Ramos (cell line): ENCODE measurements around the gene CHST11.

Source experiments
- in situ Hi-C: fragments of 300-500 bp; cut with MboI; formaldehyde crosslinking; loops from one replicate; pipeline ENCODE4 v1.14.3; 2022; ENCODE audit warnings: low sequenced_read_pairs; ENCODE audit not compliant: unreplicated experiment

The CHST11 gene

DNA sequence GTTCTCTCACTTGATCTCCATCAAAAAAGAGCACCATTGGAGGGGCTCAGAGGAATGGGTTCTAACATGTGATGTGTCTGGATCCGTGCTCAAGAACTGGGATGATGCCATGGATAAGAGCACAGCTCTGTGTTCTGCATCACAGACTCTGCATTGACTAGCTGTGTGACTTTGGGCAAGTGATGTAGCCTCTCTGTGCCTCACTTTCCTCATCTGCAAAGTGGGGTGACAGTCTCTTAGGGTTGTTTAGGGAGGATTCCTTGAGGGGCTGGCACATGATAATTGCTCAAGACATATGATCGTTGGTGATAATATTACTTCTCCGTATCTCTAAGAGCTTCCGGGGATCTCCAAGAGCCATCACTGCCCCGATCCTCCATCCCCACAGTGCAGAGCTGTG, 202.3 kb downstream of the CHST11 start:
- in situ Hi-C loops = no loop called here

DNA sequence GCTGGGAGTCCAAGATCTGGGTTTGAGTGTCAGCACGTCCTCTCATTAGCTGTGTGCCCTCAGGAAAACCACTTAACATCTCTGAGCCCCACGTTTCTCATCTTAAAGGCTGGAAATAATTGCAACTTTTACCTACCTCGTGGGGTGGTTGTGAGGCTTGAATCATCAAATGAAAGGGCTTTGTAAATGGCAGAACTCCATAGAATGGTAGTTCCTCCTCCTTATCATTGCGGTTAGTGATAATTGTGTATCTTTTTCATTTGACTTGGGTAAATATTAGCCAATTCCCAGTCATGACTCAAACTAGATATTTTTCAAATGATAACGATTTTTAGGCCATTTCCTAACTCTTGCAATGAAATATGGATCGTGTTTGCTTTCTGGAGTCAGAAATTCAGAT, 205.5 kb downstream of the CHST11 start:
- in situ Hi-C loops = no loop called here

DNA sequence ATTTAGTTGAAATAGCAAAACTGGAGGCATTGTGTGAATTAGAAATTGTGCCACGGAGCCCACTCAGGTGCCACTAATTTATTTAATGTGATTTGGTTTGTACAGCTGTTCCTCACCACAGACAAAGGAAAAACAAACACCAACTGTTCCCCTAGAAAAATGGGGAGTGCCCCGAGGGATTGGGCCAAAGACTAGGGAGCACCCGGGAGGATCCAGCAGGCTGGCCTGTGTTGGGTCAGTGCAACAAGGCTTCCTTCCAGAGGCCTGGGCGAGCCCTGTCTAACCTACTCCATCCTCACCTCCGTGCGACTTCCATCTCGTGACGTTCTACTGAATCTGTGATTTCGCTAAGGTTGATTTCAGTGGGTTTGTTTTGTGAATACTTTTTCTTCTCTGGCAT, 206.2 kb downstream of the CHST11 start:
- in situ Hi-C loops = no loop called here

DNA sequence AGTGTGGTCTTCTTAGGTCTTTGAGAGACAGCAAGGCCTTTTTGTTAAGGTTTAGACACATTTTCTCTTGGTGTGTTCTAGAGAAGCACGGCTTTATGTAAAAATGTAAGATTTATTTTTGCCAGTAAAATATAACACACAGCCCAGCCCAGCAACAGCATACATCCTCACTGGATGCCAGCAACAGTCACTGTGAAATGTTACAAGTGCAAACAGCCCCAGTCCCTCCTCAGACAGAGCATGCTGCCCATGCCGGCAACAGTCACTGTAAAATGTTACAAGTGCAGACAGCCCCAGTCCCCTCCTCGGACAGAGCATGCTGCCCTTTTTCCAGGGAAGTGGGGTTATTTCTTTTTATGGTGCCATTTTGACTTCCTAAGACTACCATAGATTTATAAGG, 207.6 kb downstream of the CHST11 start:
- in situ Hi-C loops = no loop called here

DNA sequence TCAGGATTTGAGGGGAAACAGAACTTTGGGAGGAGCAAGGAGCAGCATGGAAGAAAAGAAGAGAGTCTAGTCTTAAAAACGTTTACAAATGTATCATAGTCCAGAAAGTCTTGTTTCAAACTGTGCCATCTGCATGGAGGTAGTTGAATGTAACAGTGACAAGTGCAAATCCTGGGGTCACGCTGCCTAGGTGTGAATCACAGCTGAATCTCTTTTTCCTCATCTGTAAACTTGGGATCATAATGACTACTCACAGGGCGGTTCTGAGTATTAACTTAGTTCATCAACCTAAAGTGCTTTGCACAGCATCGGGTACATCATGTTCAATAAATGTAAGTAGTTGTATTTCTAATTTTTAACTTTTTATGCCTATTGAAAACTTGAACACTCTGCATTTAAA, 208.5 kb downstream of the CHST11 start:
- in situ Hi-C loops = no loop called here

DNA sequence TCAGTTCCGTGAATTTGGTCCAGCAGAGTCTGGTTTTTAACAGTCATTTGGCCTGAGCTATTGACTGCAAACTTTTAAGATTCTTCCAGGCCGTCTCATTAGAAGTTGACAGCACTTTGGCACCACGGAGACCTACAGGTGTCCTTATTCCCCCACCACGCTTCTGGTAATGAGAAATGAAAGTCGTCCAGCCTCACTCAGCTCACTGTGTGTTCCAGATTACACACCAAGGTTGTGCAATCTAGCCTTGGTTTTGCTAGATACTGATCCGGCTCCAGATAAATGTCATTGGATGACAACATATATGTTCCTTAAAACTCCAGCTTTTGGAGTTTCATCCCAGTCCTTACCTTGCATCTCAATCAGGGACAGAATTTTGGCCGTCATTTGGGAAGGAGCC, 210.4 kb downstream of the CHST11 start:
- in situ Hi-C loops = no loop called here

DNA sequence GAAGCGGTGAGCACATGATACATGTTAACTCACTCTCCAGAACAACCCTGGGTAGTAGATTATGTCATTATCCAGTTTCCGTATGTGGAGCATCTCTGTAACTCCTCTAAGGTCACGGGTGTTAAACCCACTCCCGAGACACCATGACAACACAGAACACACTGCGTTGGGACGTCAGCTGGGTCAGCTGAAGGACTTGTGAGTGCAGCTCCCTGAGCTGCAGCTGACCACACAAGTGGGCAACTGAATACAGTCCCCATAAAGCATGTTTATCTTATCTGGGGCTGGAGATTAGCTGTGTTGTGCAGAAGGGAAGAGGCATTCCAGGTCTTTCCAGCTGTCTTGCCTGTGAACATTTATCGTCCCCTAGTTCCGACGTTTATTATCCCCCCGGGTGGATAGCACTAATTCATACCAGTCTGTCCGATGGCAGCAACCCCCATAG, 211.5 kb downstream of the CHST11 start:
- in situ Hi-C loops = no loop called here

DNA sequence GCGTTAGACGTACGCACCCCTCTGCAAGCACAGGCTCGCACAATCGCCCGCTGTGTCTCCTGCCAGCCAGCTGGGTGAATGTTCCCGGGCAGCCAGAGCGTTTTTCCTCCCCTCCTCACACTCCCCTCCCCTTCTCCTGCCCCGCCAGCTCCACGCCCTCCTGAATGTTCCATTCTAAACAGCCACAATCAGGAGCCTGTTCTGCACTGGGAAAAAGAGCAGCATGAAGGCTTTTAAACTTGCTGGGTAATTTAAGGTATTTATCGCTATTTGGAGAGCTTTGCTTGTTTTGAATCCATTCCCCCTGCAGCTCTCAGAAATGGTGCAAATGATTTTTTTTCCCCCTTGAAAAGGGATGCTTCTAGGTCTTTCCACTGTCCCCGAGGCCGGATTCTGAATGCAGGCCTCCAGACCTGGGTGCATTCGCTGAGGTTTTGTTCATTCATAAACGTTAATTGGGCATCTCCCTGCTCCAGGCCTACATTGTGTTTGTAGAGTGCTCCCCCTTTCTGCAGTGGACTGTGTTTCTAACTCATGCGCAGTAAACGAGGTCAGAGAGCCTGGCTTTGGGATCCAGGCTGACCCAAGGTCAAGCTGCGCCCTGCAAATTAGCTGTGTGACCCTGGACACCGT, 212.5 kb downstream of the CHST11 start:
- in situ Hi-C loops = no loop called here

DNA sequence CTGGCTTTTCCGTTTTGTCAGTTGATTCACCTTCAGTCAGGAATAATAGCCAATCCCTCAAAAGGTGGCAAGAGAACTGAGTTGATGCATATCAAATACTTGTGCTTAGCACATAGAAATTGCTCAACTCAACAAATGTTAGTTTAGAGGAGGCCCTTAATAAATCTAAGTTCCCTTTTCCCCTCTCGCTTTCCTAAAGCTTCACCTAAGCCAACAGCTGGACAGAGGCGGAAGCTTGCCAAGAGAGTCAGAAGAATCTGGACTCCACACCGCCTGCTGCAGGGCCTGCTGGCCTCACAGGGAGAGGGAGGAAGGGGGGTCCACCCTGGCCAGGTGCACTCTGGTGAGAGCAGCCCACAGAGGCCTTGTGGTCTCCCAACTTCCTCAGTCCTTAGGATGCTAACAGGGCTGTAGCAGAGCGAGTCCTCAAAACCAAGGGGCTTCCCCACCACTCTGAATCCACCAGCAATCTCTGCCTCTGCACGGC, 213.1 kb downstream of the CHST11 start:
- in situ Hi-C loops = no loop called here

DNA sequence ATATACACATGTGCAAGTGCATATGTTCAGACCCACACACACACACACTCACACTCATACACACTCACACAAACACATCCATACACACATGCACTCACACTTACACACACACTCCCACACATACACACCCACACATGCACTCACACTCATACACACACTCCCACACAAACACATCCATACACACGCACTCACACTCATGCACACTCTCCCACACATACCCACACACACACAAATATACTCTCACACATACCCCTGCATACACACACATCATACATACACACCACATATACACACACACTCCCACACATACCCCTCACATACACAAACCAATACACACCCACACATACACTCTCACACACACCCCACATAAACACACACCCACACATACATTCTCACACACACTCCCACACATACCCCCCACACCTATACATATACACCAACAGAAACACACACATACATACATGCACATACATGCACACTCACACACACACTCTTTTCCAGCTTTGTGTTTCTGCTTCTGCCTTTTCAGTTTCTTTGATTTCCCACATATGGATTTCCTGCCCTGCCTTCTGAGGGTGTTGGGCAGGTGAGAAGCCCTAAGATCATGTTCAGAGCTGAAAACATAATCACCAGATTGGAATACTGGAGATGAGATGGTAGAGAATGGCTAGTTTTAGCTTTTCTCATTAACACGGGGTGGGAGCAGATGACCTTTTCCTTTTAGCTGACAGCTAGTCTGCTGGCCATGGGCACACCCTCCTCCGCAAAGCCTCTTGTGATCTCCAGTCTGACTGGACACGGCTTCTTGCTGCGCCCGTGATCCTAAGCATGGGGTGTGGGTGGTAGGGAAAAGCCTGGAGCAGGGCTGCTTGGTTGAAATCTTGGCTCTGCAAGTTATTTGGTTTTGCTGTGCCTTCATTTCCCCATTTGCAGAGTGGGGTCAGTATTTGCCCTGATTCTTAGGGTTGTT, 214.0 kb downstream of the CHST11 start:
- in situ Hi-C loops = no loop called here

DNA sequence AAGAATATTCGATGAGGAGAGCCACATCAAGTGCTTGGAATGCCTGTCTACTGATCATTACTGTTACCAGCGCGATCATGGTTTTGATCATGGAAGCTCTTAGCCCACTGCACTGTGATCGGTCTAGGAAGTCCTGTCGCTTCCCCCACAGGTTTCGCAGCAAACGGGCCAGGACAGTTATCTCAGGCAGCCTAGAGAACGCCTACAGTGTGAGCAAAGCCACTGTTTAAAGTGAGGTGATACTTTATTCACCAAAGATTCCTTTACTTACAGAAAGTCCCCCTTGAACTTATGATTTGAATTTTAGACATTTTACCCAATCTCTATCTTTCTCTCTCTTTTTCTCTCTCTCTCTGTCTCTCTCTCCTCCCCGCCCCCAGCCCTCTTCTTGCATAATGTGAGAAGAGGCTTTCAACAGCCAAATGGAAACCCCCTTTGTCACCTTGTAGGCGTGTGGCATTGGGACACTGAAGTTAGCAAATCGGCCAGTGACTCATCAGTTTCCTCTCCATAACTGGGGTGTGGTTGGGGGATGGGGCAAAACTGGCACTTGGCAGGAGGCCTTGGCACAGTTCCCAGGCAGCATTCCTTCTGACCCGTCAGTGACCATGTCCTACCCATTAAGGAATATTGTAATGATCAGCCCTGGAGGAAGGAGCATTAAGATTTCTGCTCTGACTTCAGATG, 214.8 kb downstream of the CHST11 start:
- in situ Hi-C loops = no loop called here

DNA sequence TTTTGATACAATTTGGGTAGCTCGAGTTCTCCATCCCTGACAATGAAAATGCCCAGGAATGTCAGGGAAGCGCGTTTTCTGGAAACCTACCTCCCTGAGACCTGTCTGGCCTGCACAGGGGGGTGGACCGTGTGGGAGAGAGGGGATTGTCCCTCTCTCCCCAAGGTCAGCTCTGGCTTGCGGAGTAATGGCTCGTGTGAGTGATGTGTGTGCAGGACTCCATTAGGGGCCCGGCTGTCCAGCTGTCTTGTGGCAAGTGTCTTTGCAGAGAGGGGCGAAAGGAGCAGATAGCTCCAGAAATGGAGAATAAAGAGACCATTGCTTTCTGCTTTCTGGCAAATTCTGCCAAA, 215.3 kb downstream of the CHST11 start:
- in situ Hi-C loops = no loop called here

DNA sequence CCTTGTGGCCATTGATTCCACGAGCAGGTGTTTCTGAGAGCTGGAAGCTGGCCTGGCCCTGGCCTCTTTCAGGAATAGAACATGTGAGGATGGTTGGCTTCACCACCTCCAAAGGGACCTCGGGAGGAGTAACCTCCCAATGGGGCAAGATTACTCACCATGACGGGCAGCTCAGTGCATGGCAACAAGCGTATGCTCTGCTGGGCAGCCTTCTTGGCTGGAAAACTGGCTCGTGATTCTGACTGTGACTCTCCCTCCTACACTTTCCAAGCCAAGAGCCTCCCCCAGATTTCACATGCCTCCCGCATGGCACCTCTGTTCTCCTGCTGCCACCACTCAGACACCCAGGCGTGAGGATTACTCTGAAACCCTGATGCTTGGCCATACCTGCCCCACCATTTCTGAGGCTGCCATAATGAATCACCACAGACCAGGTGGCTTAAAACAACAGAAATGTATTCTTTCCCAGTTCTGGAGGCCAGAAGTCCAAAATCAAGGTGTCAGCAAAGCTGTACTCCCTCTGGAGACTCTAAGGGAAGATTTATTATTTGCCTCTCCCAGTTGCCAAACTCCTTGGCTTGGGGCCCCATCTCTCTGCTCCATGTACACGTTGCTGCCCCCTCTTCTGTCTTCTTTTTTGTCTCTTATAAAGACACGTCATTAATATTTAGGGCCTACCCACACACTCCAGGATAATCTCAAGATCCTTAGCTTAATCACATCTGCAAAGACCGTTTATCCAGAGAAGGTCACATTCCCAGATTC, 215.9 kb downstream of the CHST11 start:
- in situ Hi-C loops = no loop called here

DNA sequence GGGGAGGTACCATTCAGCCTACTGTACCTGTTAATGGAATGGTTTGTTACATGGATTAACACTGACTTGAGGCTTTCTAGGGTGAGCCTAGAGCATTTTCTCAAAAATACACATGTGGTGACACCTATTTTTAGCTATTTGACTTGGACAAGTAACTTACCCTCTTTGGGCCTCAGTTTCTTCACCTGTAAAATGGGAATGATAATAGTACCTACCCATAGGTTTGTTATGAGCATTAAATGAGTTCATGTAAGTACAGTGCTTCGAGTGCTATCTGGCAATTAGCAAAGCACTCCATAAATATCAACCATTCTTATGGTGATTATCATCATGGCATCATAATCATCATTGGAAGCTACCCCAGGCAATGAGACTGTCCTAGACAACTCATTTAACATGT, 216.5 kb downstream of the CHST11 start:
- in situ Hi-C loops = no loop called here

DNA sequence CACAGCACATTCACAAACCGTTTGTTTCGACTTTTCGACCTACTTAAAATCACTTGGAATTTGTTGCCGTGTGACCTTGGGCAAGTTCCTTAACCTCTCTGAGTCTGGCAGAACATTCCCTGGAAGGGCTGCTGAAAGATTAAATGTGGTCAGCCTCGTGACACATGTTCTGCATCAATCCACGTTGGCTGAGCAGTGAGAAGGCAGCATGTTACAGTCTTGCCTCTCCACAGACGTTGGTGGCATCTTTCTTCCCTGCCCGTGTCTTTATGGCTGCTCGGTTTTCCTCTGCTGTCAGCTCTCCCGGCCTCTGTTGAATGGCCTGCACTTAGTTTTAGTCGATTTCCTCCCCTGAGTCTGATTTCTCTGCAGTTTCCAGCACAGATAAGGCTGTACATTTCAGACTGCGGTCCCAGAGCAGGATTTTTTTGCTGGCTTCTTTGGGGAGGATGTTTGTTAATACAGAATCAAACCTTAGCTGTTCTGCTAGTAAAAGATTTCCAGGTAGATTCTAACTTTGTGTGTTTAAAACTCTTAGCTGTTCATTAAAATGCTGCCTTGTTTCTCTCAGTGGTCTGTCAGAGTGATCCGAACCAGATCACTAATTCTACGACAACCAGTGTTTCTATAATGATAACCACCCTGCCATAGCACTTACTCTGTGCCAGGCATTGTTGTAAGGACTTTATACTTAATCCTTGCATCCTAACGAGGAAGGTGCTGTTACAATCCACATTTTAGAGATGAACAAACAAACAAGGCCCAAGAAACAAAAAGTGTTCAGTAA, 217.1 kb downstream of the CHST11 start:
- in situ Hi-C loops = no loop called here

DNA sequence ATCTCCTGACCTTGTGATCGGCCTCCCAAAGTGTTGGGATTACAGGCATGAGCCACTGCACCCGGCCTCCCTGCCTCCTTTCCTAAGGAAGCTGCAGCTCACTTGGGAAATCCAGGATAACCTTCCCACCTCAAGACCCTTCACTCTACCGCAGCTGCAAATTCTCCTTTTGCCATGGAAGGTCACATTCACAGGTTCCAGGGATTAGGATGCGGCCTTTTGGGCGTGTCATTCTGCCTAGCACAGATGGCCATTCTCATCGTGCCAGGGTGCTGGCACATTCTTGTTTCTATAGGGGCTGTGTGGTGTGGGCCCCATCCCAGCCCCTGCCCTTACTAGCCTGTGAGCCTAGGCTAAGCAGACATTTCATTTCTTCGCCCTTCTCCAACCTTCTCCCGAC, 219.9 kb downstream of the CHST11 start:
- in situ Hi-C loops = no loop called here

DNA sequence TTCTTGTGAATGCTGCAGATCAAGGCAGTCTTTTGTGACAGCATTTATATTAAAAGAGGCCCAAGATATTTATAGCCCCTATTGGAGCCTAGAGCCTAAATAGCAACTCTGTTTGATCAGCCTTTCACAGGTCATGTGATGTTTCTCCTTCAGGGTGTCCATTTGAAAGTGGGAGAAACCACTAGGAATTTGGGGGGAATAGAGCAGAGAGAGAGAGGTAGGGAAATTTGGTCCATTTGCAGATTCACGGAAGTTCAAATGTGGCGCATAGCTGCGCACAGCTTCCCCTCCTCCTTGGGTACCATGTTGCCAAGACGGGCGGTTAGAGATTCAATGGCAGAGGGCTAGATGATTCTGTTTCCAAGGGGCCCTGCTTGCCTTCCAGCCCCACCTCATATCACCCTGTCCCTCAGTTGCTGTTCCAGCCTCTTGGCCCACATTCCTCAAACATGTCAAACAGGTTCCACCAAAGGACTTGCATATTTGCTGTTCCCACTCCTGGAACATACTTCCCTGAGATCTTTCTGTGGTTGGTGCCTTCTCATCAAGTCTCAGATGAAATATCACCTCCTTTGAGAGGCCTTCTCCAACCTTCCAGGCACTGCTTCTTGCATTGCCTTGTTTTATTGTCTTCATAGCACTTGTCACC, 220.8 kb downstream of the CHST11 start:
- in situ Hi-C loops = no loop called here

DNA sequence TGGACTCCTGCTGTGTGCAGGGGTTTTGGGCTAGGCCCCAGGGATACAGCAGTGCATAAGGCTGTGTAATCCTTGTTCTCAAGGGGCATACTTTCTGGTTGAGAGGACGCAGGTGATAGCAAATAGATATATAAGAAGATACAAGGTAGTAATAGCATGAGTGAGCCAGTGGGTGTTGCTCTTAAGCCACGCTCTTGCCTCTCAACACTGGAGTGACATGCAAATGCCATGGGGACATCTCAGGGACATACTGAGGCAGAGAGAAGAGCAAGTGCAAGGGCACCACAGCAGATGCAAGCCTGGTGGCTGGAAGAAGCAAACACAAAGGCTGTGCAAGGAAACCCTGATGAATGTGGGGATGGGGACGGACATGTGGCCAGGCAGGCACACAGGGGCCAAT, 223.3 kb downstream of the CHST11 start:
- in situ Hi-C loops = no loop called here

DNA sequence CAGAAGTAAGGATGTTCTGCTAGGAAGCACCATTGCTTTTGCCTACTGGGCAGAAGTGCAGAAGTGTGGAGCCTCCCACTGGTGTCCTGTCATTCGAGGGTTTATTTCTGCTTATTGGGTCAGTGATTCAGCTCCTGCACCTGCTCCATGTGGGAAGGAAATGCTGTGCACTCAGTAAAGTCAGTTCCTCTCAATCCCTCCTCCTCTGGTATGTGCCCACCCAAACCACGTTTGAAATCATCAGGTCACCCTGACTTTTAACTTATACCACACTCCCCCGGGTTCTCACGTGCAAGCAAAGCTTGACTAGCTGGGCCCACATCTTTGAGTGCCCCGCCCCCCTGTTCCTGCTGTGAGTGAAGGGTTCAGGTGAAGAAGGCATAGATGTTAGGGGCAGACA, 223.7 kb downstream of the CHST11 start:
- in situ Hi-C loops = no loop called here
